GM12873 (cell line): Measurements from ENCODE around the gene ERGIC1.

Experiments used
- TF ChIP-seq, protein P1 (sequence below): IDR thresholded peaks from 2 replicates; pipeline ENCODE4 v1.5.1; 2012; ENCODE audit warnings: low read depth, mild to moderate bottlenecking, moderate library complexity, low read length, control low read depth; ENCODE audit not compliant: insufficient read depth; ENCODE audit errors: missing control alignments

Gene ERGIC1

DNA sequence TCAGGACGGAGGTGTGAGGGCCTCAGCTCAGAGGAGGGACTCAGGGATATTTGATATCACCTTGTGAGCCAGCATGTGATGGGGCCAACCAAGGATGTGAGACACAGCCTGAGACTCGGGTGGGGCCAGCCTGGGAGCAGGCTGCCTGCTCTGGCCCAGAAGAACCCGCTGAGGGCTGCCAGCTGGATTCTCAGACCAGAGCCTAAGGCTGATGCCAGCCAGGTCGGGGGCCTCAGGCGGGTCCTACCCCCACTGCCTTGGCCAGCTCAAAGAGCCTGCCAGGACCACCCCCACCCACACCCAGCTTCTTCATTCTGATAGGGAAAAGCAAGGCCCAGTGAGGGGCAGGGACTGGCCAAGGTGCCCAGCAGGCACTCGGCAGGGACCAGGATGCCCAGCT is 42.8 kb upstream of the ERGIC1 start:
- TF ChIP-seq, protein P1, sequence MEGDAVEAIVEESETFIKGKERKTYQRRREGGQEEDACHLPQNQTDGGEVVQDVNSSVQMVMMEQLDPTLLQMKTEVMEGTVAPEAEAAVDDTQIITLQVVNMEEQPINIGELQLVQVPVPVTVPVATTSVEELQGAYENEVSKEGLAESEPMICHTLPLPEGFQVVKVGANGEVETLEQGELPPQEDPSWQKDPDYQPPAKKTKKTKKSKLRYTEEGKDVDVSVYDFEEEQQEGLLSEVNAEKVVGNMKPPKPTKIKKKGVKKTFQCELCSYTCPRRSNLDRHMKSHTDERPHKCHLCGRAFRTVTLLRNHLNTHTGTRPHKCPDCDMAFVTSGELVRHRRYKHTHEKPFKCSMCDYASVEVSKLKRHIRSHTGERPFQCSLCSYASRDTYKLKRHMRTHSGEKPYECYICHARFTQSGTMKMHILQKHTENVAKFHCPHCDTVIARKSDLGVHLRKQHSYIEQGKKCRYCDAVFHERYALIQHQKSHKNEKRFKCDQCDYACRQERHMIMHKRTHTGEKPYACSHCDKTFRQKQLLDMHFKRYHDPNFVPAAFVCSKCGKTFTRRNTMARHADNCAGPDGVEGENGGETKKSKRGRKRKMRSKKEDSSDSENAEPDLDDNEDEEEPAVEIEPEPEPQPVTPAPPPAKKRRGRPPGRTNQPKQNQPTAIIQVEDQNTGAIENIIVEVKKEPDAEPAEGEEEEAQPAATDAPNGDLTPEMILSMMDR, result no peak

DNA sequence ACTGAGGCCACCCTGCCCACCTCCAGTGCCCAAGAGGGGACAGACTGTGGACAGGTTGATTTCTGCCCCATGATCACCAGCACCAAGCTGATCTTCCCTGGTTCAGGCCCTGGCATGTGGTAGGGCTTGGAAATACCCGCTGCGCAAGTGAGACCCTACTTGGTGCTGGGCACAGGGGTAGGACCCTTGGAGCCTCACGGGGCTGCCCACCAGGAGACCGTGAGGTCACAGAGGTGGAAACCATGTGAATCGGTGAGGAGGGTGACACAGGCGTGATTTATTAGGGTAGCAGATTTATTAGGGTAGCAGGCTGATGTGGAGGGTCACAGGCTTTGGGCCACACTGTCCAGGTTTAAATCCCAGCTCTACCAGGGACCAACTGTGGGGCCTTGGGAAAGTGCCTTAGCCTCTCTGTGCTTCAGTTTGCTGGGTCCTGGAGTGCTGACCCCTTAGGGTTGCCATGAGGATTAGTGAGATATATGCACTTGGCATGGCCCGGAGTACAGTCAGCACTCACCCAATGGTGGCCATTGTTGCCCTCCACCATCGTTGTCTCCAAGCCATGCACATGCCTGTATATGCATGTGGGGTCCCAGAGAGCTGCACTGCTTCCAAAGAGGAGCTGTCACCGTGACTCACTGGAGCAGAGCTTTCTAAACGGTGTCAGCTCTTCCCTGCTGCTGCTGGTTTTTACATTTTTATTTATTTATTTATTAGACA is 42.2 kb upstream of the ERGIC1 start:
- TF ChIP-seq, protein P1, result no peak

DNA sequence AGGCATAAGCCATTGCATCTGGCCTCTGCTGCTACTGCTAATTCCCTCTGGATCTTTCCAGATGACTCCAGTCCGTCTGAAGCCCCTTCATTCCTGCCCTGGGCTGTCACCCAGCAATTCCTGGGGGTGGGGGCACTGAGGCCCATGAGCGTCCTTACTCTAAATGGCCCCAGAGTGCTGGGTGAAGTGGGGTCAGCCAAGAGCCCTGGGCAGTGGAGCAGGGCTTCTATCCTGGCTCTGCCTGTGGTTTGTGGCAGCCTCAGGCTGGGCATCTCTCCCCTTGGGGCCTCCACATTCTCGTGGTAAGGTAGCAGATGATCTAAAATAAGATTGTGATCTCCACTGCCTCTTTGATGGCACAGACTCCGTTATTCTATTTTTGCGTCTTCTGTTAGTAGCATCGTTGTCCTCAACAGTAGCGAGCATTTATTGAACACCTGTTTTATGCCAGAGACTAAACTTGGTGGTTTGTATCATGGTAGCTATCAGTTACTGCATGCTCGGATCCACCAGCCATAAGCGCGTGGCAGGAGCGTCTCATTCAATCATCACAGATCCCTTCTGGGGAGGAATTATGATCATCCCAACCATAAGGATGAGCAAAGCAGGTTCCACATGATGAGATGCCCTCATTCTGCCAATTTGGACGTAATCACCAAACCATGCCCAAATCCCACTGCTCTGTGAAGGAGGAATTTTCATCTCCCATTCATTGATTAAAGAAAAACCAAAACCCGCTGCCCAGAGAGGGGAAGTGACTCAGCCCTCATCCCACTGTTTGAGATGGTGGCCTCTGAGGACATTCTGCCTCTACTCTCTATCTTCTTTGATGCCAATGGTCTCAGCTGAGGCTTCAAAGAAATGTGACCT is 41.1 kb upstream of the ERGIC1 start:
- TF ChIP-seq, protein P1, result no peak

DNA sequence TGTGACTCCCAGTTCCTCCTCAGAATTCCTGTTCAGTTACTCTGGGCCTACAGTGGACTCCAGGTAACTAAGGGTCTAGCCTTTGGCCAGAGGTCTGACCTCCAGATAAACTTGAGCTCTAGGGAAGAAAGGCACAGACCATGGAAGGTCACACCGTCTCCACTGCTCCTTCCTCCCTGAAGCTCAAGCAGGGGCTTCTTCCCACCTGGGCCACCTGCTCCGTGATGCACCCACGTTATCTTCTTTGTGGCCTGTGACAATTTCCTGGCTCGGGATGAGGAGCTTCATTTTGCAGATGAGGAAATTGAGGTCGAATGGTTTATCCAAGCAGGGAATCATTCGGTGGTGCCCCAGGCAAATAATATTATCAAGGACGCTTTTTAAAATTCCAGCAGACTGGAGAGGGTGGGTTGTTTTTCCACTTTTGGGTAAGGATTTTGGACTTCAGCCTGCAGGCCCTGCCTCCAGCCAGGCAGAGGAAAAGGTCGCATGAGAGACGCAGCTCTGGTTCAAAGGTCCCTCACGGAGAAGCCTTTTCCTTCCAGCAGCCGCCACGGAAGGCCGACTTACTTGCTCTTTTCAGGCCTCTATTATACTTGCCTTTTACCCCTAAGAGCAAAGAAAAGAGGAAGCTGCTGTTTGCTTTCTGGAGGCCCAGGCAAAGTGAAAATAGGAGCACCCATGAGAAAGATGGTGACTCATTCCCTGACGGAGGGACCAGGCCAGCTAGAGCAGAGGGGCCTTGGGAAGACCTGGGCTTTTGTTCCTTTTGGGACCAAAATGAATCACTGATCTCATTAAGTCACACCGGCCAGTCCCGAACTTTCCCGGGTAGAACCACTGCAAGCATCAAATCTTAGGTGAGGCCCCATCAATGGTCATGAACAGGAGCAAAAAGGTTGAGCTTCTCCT is 40.2 kb upstream of the ERGIC1 start:
- TF ChIP-seq, protein P1, result no peak

DNA sequence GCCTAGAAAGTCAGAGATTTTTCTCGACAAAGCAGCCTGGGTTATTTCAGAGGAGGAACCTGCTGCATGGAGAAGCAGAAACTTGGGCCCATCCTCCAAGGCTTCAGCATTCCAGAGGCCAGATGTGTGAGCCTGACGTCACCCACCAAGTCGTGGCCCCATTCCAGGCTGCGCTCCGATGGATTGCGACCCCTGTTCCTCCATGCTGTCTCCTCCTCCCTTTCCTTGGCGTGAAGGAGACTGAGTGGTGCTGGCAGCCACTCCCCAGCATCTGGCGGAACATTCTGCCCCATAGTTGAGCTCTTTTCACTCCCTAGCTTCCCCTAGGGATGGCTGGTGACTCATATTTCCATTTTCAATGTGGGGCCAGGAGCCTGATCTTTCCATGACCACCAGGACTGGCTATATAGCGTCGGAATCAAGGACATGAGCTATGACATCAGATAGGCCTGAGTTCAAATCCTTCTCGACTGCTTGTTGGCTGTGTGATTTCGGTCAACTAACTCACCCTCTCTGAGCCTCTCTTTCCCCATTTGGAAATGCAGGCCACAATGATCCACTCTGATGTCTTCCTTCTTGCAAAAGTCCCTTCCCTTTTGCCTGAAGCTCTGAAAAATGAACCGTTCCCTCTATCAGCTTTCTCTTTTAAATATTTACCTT is 38.6 kb upstream of the ERGIC1 start:
- TF ChIP-seq, protein P1, result no peak

DNA sequence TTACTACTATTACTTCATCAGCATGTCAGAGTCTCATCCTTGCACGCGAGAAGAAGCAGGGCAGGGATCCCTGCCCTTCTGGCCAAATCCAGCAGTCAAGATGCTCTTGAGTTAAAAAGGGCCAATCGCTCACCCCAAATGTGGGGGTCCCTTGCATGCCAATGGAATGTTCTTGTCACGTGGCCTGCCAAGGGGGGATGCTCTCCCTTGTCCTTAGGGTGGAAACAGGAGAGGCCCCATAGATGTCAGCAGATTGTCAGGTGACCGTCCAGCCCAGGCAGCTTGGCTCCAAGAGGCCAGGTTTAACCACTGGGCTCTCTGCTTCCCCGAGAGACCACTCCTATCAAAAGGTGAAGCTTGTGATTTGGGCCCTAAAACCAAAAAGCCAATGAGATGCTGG is 37.7 kb upstream of the ERGIC1 start:
- TF ChIP-seq, protein P1, result no peak
